SH-SY5Y (cell line): Measurements from ENCODE around the gene BACE1.

ENCODE experiments used
- GATA2 ChIP-seq: IDR thresholded peaks from 2 replicates; pipeline ENCODE4 v1.6.1; 2011; ENCODE audit warnings: mild to moderate bottlenecking, low read depth, low read length
- GATA3 ChIP-seq: IDR thresholded peaks from 2 replicates; pipeline ENCODE4 v1.6.1; 2011; ENCODE audit warnings: low read depth, mild to moderate bottlenecking, low read length, moderate library complexity

- TF ChIP-seq GATA3 (no peak), GATA2 (no peak)
Observed at GRCh38 chr11:117295438-117296137, 20.5 kb downstream of the BACE1 start.
